DOHH2 (cell line): Measurements from ENCODE around the gene OGFOD3.

ENCODE experiments used
- H3F3A ChIP-seq: fragments of 200-600 bp; sonication (generic), shearing (Covaris generic); 2 replicates; pipeline ENCODE4 v1.6.0; 2016; ENCODE audit warnings: antibody characterized with exemption, mild to moderate bottlenecking; ENCODE audit not compliant: control insufficient read depth, insufficient read depth
- H3K27ac ChIP-seq: fragments of 200-600 bp; sonication (generic); 2 replicates; pipeline ENCODE4 v1.5.1; 2014; ENCODE audit warnings: low read depth, mild to moderate bottlenecking, low read length, moderate library complexity
- H3K27me3 ChIP-seq: fragments of 200-600 bp; sonication (generic); 2 replicates; pipeline ENCODE4 v1.6.1; 2014; ENCODE audit warnings: mild to moderate bottlenecking, low read length, mixed read lengths; ENCODE audit not compliant: control insufficient read depth
- H3K36me3 ChIP-seq: fragments of 200-600 bp; sonication (generic); 2 replicates; pipeline ENCODE4 v1.6.1; 2014; ENCODE audit warnings: mild to moderate bottlenecking, low read length, moderate library complexity, mixed read lengths; ENCODE audit not compliant: control insufficient read depth
- H3K4me1 ChIP-seq: fragments of 200-600 bp; sonication (generic); 2 replicates; pipeline ENCODE4 v1.6.1; 2014; ENCODE audit warnings: mild to moderate bottlenecking, low read length, mixed read lengths; ENCODE audit not compliant: control insufficient read depth
- H3K4me2 ChIP-seq: fragments of 200-600 bp; sonication (generic); 2 replicates; pipeline ENCODE4 v1.6.0; 2014; ENCODE audit warnings: mild to moderate bottlenecking, low read length, moderate library complexity
- H3K4me3 ChIP-seq: fragments of 200-600 bp; sonication (generic); 2 replicates; pipeline ENCODE4 v1.5.1; 2014; ENCODE audit warnings: mild to moderate bottlenecking, low read length, mixed read lengths
- H3K79me2 ChIP-seq: fragments of 200-600 bp; sonication (generic); 2 replicates; pipeline ENCODE4 v1.6.1; 2014; ENCODE audit warnings: mild to moderate bottlenecking, low read length, mixed read lengths; ENCODE audit not compliant: control insufficient read depth
- H3K9me2 ChIP-seq: fragments of 200-600 bp; sonication (generic); replicated peaks from 2 replicates; pipeline ENCODE4 v1.6.1; 2014; ENCODE audit warnings: mild to moderate bottlenecking, low read length, mixed read lengths; ENCODE audit not compliant: control insufficient read depth
- H3K9me3 ChIP-seq: fragments of 200-600 bp; sonication (generic); 2 replicates; pipeline ENCODE4 v1.6.1; 2014; ENCODE audit warnings: antibody characterized with exemption, low read length, mixed read lengths; ENCODE audit not compliant: control insufficient read depth, insufficient read depth
- H4K20me1 ChIP-seq: fragments of 200-600 bp; sonication (generic); 2 replicates; pipeline ENCODE4 v1.6.0; 2014; ENCODE audit warnings: low read depth, mild to moderate bottlenecking, antibody characterized with exemption, low read length, moderate library complexity; ENCODE audit not compliant: control insufficient read depth, insufficient read depth
- EZH2phosphoT487 ChIP-seq: fragments of 200-600 bp; sonication (generic); IDR thresholded peaks from 2 replicates; pipeline ENCODE4 v1.6.1; 2017; ENCODE audit warnings: borderline replicate concordance, mild to moderate bottlenecking, antibody characterized with exemption, low read length, moderate library complexity, mixed read lengths
- TF ChIP-seq, protein P1 (sequence below): fragments of 200-600 bp; sonication (generic); IDR thresholded peaks from one replicate; pipeline ENCODE4 v1.5.1; 2014; ENCODE audit warnings: antibody characterized with exemption, mild to moderate bottlenecking, low read depth, low read length; ENCODE audit not compliant: poor library complexity, severe bottlenecking

Gene OGFOD3

DNA sequence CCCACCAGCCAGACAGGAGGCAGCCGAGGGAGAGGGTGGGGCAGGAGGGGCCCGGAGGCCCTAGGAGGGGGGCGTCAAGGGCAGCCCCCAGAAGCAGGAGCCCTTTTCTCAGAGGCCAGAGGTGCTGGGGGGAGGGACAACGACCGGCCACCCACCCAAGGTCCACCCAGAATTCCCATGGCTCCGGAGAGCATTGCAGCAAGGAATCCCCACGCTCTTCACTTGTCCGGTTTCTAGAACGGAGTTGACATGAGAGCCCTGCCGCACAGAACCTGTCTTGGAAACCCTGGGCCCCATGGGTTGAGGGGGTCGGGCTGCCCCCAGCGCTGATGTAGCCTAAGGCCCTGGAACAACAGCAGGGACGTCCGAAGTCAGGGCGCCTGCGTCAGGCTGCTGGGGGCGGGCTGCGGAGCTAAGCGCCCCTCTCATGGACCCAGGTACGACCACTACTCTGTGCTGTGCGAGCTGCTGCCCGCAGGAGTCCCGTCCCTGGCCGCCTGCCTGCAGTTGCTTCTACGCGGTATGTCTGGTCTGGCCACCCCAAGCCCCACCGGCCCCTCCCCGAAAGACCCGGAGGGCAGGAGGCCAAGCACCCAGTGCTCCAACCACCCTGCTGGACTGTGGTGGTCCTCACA, 20.9 kb upstream of the OGFOD3 start:
- H3K4me3 ChIP-seq, result no peak overlapping the region
- peaks cover 31% of the 10 kb centered on the region for H3K36me3 ChIP-seq
- H3K27ac ChIP-seq, result no peak overlapping the region
- H3K27me3 ChIP-seq, result no peaks in the 10 kb centered on the region
- TF ChIP-seq, protein P1, sequence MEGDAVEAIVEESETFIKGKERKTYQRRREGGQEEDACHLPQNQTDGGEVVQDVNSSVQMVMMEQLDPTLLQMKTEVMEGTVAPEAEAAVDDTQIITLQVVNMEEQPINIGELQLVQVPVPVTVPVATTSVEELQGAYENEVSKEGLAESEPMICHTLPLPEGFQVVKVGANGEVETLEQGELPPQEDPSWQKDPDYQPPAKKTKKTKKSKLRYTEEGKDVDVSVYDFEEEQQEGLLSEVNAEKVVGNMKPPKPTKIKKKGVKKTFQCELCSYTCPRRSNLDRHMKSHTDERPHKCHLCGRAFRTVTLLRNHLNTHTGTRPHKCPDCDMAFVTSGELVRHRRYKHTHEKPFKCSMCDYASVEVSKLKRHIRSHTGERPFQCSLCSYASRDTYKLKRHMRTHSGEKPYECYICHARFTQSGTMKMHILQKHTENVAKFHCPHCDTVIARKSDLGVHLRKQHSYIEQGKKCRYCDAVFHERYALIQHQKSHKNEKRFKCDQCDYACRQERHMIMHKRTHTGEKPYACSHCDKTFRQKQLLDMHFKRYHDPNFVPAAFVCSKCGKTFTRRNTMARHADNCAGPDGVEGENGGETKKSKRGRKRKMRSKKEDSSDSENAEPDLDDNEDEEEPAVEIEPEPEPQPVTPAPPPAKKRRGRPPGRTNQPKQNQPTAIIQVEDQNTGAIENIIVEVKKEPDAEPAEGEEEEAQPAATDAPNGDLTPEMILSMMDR, result no peak
- no peak for TF ChIP-seq EZH2phosphoT487
- H3K9me2 ChIP-seq, result no peaks in the 10 kb centered on the region
- no peaks in the 10 kb centered on the region for H4K20me1 ChIP-seq
- H3K9me3 ChIP-seq, result peaks cover 3% of the 10 kb centered on the region; the same call in 1 of the 2 replicates
- H3F3A ChIP-seq, result peaks cover 5% of the 10 kb centered on the region; the same call in 1 of the 2 replicates
- H3K79me2 ChIP-seq, result no peaks in the 10 kb centered on the region
- H3K4me2 ChIP-seq, result no peak overlapping the region
- peaks cover 34% of the 10 kb centered on the region for H3K4me1 ChIP-seq

- Histone ChIP-seq H3K9me3 (peaks cover 3% of the 10 kb centered on the region; the same call in 1 of the 2 replicates), H3K27me3 (no peaks in the 10 kb centered on the region), H3K4me1 (peaks cover 40% of the 10 kb centered on the region), H3K9me2 (no peaks in the 10 kb centered on the region), H3K4me3 (no peak overlapping the region), H3K27ac (no peak overlapping the region), H4K20me1 (no peaks in the 10 kb centered on the region), H3K36me3 (peaks cover 24% of the 10 kb centered on the region), H3F3A (peaks cover 5% of the 10 kb centered on the region; the same call in 1 of the 2 replicates), H3K79me2 (no peaks in the 10 kb centered on the region), H3K4me2 (no peak overlapping the region)
- TF ChIP-seq EZH2phosphoT487, result no peak
- TF ChIP-seq, protein P1, result no peak
Measured at GRCh38 chr17:82438401-82439193, 20.2 kb upstream of the OGFOD3 start.

DNA sequence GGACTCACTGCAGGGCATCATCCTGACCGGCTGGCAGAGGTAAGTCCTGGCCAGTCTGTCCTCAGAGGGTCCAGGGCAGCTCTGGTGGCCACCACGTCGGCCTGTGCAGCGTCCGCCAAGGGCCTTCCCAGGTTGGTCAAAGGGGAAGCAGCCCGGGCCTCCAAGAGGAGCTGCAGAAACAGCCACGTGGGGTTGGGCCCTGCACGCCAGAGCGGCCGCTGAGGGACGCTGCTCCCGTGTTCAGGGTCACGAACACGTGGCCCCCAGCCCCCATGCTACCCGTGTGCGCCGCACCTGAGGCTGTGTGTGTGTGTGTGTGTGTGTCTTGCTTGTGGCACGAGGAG, 18.9 kb upstream of the OGFOD3 start:
- Histone ChIP-seq H3K4me3 (no peak overlapping the region), H3K9me3 (peaks cover 3% of the 10 kb centered on the region; the same call in 1 of the 2 replicates), H3K27me3 (no peaks in the 10 kb centered on the region), H3K79me2 (no peaks in the 10 kb centered on the region), H3F3A (peaks cover 5% of the 10 kb centered on the region; the same call in 1 of the 2 replicates), H3K4me2 (no peak overlapping the region), H3K9me2 (no peaks in the 10 kb centered on the region), H4K20me1 (no peaks in the 10 kb centered on the region), H3K4me1 (peaks cover 36% of the 10 kb centered on the region), H3K27ac (no peak overlapping the region), H3K36me3 (peaks cover 11% of the 10 kb centered on the region)
- no peak for TF ChIP-seq EZH2phosphoT487
- TF ChIP-seq, protein P1, result no peak
